HCT116 (cell line): ENCODE results near the gene CHRND. TPM values are rescaled to one million over a fixed set of nuclear protein-coding genes. Genes with fewer than 3 reads are reported as not detected.

ENCODE experiments used
- ATAC-seq: fragments of 200-7000 bp; cut with Tn5 transposase; 2 replicates; pipeline ENCODE4 v1.9.1; 2020; ENCODE audit warnings: mild to moderate bottlenecking, moderate library complexity
- BruUV-seq: library from RNA; stranded (reverse); fragments of 400-500 nt; replicated peaks from 2 replicates; lab custom pipeline; 2021; lab: Mats Ljungman, UMichigan
- CTCF ChIA-PET: fragments of 300-600 bp; sonication (Branson Sonifier 250); formaldehyde crosslinking; loops from one replicate; lab custom pipeline; 2021; ENCODE audit warnings: antibody characterized with exemption; lab: Charles Lee
- POLR2A ChIA-PET: fragments of 300-600, 350-600 bp; sonication (Branson Sonifier 250); formaldehyde crosslinking; loops from one replicate; lab custom pipeline; 2021; ENCODE audit warnings: antibody characterized with exemption; lab: Charles Lee
- RAD21 ChIA-PET, 2 experiments: fragments of 300-600 bp; sonication (Branson Sonifier 250); formaldehyde crosslinking; loops; one replicate each; lab custom pipeline; 2023; ENCODE audit warnings: low total read pairs in 2 of 2; ENCODE audit not compliant: uncharacterized antibody in 2 of 2, unreplicated experiment in 2 of 2, low non-redundant PET in 1 of 2; lab: Charles Lee
- DNase-seq: peaks from one replicate; pipeline ENCODE4 v3.0.0-alpha.2; 2010; ENCODE audit warnings: low read depth, low spot score
- H2AFZ ChIP-seq: fragments of 200-600 bp; shearing (Covaris generic), sonication (generic); 2 replicates; pipeline ENCODE4 v1.6.1; 2017; ENCODE audit warnings: low read depth, mixed run types, mixed read lengths, antibody characterized with exemption, low read length; ENCODE audit not compliant: poor library complexity, severe bottlenecking
- H3K27ac ChIP-seq: 2 replicates; pipeline ENCODE4 v1.5.1; 2012; ENCODE audit warnings: low read depth, low read length
- H3K27me3 ChIP-seq: fragments of 200-600 bp; sonication (generic); 2 replicates; pipeline ENCODE4 v1.6.1; 2016; ENCODE audit warnings: mixed run types, low read length, mixed read lengths; ENCODE audit not compliant: insufficient read depth
- H3K36me3 ChIP-seq, 2 experiments: fragments of 200-500 bp in 1 of 2; fragments of 200-600 bp in 1 of 2; sonication (Bioruptor generic) in 1 of 2; sonication (generic) in 1 of 2; 2 replicates each; pipeline versions ENCODE4 v1.5.1 to v1.6.1; 2014 to 2016; ENCODE audit warnings: low read length in 2 of 2, inconsistent platforms in 1 of 2, mixed read lengths in 1 of 2, mixed run types in 1 of 2; ENCODE audit not compliant: insufficient read depth in 2 of 2, control insufficient read depth in 1 of 2
- H3K4me1 ChIP-seq, 2 experiments: fragments of 200-600 bp in 1 of 2; sonication (generic) in 1 of 2; 2 replicates each; pipeline versions ENCODE4 v1.5.1 to v1.6.1; 2012 to 2017; ENCODE audit warnings: low read length in 2 of 2, inconsistent platforms in 1 of 2, mild to moderate bottlenecking in 1 of 2, mixed read lengths in 1 of 2, mixed run types in 1 of 2, moderate library complexity in 1 of 2; ENCODE audit not compliant: insufficient read depth in 2 of 2, control insufficient read depth in 1 of 2
- H3K4me2 ChIP-seq: fragments of 200-600 bp; sonication (generic); 2 replicates; pipeline ENCODE4 v1.6.1; 2017; ENCODE audit warnings: mixed run types, low read length, mixed read lengths
- H3K4me3 ChIP-seq, 2 experiments: fragments of 200-600 bp in 1 of 2; sonication (generic) in 1 of 2; replicated peaks in 1 of 2; 2 replicates each; pipeline ENCODE4 v1.5.1; 2011 to 2016; ENCODE audit warnings: low read length in 2 of 2, control low read depth in 1 of 2, low read depth in 1 of 2, mild to moderate bottlenecking in 1 of 2, mixed read lengths in 1 of 2, mixed run types in 1 of 2
- H3K79me2 ChIP-seq: fragments of 200-600 bp; sonication (generic); 2 replicates; pipeline ENCODE4 v1.6.1; 2017; ENCODE audit warnings: mild to moderate bottlenecking, mixed run types, low read length, moderate library complexity, mixed read lengths; ENCODE audit not compliant: insufficient read depth
- H3K9ac ChIP-seq: fragments of 200-600 bp; sonication (generic); 2 replicates; pipeline ENCODE4 v1.6.1; 2016; ENCODE audit warnings: low read length, mixed read lengths
- H3K9me2 ChIP-seq: fragments of 200-600 bp; sonication (generic), shearing (Covaris generic); 2 replicates; pipeline ENCODE4 v1.6.1; 2017; ENCODE audit warnings: mixed run types, mild to moderate bottlenecking, moderate library complexity; ENCODE audit not compliant: insufficient read depth
- H3K9me3 ChIP-seq, 2 experiments: fragments of 200-500 bp in 1 of 2; fragments of 200-600 bp in 1 of 2; sonication (Bioruptor generic) in 1 of 2; sonication (generic) in 1 of 2; 2 replicates each; pipeline ENCODE4 v1.6.1; 2014 to 2017; ENCODE audit warnings: low read length in 2 of 2, mixed read lengths in 2 of 2, inconsistent platforms in 1 of 2, low read depth in 1 of 2, mild to moderate bottlenecking in 1 of 2, mixed run types in 1 of 2, moderate library complexity in 1 of 2; ENCODE audit not compliant: control insufficient read depth in 1 of 2, insufficient read depth in 1 of 2
- H4K20me1 ChIP-seq: fragments of 200-600 bp; sonication (generic), shearing (Covaris generic); 2 replicates; pipeline ENCODE4 v1.6.1; 2017; ENCODE audit warnings: mixed run types, mild to moderate bottlenecking, moderate library complexity; ENCODE audit not compliant: insufficient read depth
- CBX3 ChIP-seq: IDR thresholded peaks from 2 replicates; pipeline ENCODE4 v1.6.1; 2012; ENCODE audit warnings: low read depth
- CEBPB ChIP-seq: IDR thresholded peaks from 2 replicates; pipeline ENCODE4 v1.6.1; 2012; ENCODE audit warnings: low read depth
- CTCF ChIP-seq, 3 experiments: fragments of 200-600 bp in 1 of 3; sonication (generic) in 1 of 3; IDR thresholded peaks in 2 of 3; conservative IDR thresholded peaks in 1 of 3; 2 replicates each; pipeline ENCODE4 v1.5.1; 2012 to 2017; ENCODE audit warnings: low read depth in 2 of 3, low read length in 2 of 3, antibody characterized with exemption in 1 of 3, borderline replicate concordance in 1 of 3, control low read depth in 1 of 3, mild to moderate bottlenecking in 1 of 3, mixed read lengths in 1 of 3, mixed run types in 1 of 3, moderate library complexity in 1 of 3; ENCODE audit not compliant: insufficient read depth in 1 of 3
- ELF1 ChIP-seq: IDR thresholded peaks from 2 replicates; pipeline ENCODE4 v1.6.1; 2012; ENCODE audit warnings: low read depth, borderline replicate concordance
- EZH2 ChIP-seq: fragments of 200-600 bp; sonication (generic); IDR thresholded peaks from 2 replicates; pipeline ENCODE4 v1.6.1; 2017; ENCODE audit warnings: antibody characterized with exemption, mixed run types
- FOSL1 ChIP-seq: IDR thresholded peaks from 2 replicates; pipeline ENCODE4 v1.6.1; 2012; ENCODE audit warnings: low read depth
- MAX ChIP-seq: IDR thresholded peaks from 2 replicates; pipeline ENCODE4 v1.6.1; 2012
- RAD21 ChIP-seq: IDR thresholded peaks from 2 replicates; pipeline ENCODE4 v1.6.1; 2012; ENCODE audit warnings: low read depth, mild to moderate bottlenecking
- SP1 ChIP-seq: IDR thresholded peaks from 2 replicates; pipeline ENCODE4 v1.6.1; 2012; ENCODE audit warnings: low read depth
- TCF7L2 ChIP-seq: IDR thresholded peaks from 2 replicates; pipeline ENCODE4 v1.7.0; 2011; ENCODE audit warnings: borderline replicate concordance, inconsistent platforms; ENCODE audit not compliant: insufficient read depth, insufficient read length; ENCODE audit errors: extremely low read depth
- ZFX ChIP-seq: fragments of 450-650 bp; IDR thresholded peaks from 2 replicates; pipeline ENCODE4 v1.6.1; 2017
- intact Hi-C: fragments of 100-400 bp; cut with micrococcal nuclease; formaldehyde crosslinking; loops from 2 replicates; pipeline ENCODE4 v1.10.0; 2022
- total RNA-seq: library from RNA; stranded (reverse); gene quantifications from one replicate; pipeline ENCODE4 v1.2.1, GENCODE V29; 2021; ENCODE audit not compliant: unreplicated experiment
- TF ChIP-seq, protein P1 (sequence below): IDR thresholded peaks from 2 replicates; pipeline ENCODE4 v1.6.1; 2011; ENCODE audit warnings: mild to moderate bottlenecking, low read length, moderate library complexity; ENCODE audit not compliant: insufficient replicate concordance; ENCODE audit errors: extremely low read depth
- TF ChIP-seq, protein P2 (sequence below): IDR thresholded peaks from 2 replicates; pipeline ENCODE4 v1.6.1; 2012; ENCODE audit warnings: low read depth
- TF ChIP-seq, protein P3 (sequence below): IDR thresholded peaks from 2 replicates; pipeline ENCODE4 v1.6.1; 2012

CHRND gene
- total RNA-seq, 1 experiment from 2014 or later, result not detected

GRCh38 chr2:232521098-232521497, 4.9 kb upstream of the CHRND start:
- no peak for ATAC-seq
- H3K4me3 ChIP-seq, result no peak overlapping the region
- RAD21 ChIA-PET, result no interaction called here
- no peak overlapping the region for H2AFZ ChIP-seq
- no peaks in the 10 kb centered on the region for H3K9me2 ChIP-seq
- no peaks in the 10 kb centered on the region for H3K27me3 ChIP-seq
- H3K36me3 ChIP-seq, result no peaks in the 10 kb centered on the region
- H3K27ac ChIP-seq, result no peak overlapping the region
- peaks cover 0 to 6% of the 10 kb centered on the region in 2 experiments; a peak in 1 of 4 replicates for H3K4me1 ChIP-seq
- no peaks in the 10 kb centered on the region for H4K20me1 ChIP-seq
- no peaks in the 10 kb centered on the region for H3K9me3 ChIP-seq
- TF ChIP-seq, protein P1, sequence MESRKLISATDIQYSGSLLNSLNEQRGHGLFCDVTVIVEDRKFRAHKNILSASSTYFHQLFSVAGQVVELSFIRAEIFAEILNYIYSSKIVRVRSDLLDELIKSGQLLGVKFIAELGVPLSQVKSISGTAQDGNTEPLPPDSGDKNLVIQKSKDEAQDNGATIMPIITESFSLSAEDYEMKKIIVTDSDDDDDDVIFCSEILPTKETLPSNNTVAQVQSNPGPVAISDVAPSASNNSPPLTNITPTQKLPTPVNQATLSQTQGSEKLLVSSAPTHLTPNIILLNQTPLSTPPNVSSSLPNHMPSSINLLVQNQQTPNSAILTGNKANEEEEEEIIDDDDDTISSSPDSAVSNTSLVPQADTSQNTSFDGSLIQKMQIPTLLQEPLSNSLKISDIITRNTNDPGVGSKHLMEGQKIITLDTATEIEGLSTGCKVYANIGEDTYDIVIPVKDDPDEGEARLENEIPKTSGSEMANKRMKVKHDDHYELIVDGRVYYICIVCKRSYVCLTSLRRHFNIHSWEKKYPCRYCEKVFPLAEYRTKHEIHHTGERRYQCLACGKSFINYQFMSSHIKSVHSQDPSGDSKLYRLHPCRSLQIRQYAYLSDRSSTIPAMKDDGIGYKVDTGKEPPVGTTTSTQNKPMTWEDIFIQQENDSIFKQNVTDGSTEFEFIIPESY, result no peak
- TF ChIP-seq MAX (no peak), EZH2 (no peak), RAD21 (no peak), CTCF (IDR thresholded peaks at IDR 0.05 in 2 of 3, conservative IDR thresholded peaks at IDR 0.05 in 1 of 3; ENCODE audit: borderline replicate concordance in 1 of 3, insufficient read depth in 1 of 3, low read depth in 2 of 3, low read length in 2 of 3) (no peak), ELF1 (no peak), ZFX (no peak), FOSL1 (no peak), CEBPB (no peak), CBX3 (no peak), SP1 (no peak), TCF7L2 (no peak)
- TF ChIP-seq, protein P2, sequence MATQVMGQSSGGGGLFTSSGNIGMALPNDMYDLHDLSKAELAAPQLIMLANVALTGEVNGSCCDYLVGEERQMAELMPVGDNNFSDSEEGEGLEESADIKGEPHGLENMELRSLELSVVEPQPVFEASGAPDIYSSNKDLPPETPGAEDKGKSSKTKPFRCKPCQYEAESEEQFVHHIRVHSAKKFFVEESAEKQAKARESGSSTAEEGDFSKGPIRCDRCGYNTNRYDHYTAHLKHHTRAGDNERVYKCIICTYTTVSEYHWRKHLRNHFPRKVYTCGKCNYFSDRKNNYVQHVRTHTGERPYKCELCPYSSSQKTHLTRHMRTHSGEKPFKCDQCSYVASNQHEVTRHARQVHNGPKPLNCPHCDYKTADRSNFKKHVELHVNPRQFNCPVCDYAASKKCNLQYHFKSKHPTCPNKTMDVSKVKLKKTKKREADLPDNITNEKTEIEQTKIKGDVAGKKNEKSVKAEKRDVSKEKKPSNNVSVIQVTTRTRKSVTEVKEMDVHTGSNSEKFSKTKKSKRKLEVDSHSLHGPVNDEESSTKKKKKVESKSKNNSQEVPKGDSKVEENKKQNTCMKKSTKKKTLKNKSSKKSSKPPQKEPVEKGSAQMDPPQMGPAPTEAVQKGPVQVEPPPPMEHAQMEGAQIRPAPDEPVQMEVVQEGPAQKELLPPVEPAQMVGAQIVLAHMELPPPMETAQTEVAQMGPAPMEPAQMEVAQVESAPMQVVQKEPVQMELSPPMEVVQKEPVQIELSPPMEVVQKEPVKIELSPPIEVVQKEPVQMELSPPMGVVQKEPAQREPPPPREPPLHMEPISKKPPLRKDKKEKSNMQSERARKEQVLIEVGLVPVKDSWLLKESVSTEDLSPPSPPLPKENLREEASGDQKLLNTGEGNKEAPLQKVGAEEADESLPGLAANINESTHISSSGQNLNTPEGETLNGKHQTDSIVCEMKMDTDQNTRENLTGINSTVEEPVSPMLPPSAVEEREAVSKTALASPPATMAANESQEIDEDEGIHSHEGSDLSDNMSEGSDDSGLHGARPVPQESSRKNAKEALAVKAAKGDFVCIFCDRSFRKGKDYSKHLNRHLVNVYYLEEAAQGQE, result no peak
- TF ChIP-seq, protein P3, sequence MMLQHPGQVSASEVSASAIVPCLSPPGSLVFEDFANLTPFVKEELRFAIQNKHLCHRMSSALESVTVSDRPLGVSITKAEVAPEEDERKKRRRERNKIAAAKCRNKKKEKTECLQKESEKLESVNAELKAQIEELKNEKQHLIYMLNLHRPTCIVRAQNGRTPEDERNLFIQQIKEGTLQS, result no peak
- POLR2A ChIA-PET, result no interaction called here
- no TSS peak for BruUV-seq
- CTCF ChIA-PET, result no interaction called here
- no peak for DNase-seq
- H3K9ac ChIP-seq, result no peak overlapping the region
- no peaks in the 10 kb centered on the region for H3K79me2 ChIP-seq
- intact Hi-C loops, result loop anchor here (10.0 kb wide), 1 partner anchor 176 kb away; no protein-coding TSS in a partner anchor
- no peak overlapping the region for H3K4me2 ChIP-seq
